GM18507 (cell line): Measurements from ENCODE around the gene CC2D2A.
"Not testable (repeated sequence)": the region's sequence is repeated elsewhere in the genome, so short reads cannot be mapped to it uniquely, and the experiment has no call there.

Experiments
- DNase-seq: peaks from one replicate; pipeline ENCODE4 v3.0.0; 2011; ENCODE audit warnings: low read depth; ENCODE audit not compliant: insufficient read length; ENCODE audit errors: extremely low spot score
- FAIRE-seq: peaks from 2 replicates; lab custom pipeline; 2011; peaks lifted over from hg19 to GRCh38; lab: Jason Lieb, UNC

CC2D2A gene

DNA sequence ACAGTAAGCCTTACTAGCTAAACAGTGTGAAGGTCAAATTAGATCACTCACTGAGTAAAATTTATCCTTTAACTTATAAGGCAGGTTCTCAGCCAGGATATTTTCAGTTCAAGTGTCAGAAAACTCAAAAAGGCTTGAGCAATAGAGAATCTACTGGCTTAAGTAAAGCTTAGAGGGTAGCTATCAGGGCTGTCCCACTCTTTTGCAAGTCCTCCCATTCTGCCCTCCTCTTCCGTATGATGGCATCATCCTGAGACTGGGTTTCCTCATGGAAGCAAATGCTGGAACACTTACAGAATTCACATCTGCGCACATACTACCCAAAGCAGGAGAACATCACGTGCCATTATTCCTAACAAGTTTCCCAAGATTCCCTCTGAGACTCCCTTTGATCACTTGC lies 130.5 kb downstream of the CC2D2A start:
- no peak for DNase-seq
- no peak for FAIRE-seq

DNA sequence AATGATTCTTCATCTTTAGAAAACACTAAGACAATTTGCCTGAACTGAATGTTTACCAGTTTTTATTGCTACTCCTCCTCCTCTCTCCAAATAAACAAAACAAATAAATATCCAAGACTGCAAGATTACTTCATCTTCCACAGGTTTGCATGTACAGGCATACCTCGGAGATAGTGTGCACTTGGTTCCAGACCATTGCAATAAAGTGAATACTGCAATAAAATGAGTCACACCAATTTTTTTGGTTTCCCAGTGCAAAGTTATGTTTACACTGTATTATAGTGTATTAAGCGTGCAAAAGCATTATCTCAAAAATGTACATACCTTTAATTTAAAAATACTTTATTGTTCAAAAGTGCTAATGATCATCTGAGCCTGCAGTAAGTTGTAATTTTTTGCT lies 132.2 kb downstream of the CC2D2A start:
- DNase-seq: no peak
- FAIRE-seq: no peak

DNA sequence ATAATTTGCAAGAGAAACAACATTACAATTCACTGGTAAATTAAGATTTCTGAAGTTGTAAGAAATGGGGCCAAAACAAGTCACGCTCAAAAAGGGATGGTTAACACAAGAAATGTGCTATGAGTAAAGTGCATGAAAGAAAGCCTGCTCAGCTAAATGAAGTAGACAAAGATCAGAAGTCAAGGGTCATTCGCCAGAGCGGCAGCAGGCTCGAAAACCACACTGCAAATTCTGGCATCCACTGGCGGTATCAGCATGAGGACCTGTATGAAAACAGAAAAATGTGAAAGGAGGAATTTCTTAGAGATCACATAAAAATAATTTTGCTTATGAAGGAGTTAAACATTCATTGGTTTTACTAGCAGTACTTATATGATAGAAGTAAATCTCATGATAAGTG lies 135.9 kb downstream of the CC2D2A start:
- DNase-seq: no peak
- no peak for FAIRE-seq

DNA sequence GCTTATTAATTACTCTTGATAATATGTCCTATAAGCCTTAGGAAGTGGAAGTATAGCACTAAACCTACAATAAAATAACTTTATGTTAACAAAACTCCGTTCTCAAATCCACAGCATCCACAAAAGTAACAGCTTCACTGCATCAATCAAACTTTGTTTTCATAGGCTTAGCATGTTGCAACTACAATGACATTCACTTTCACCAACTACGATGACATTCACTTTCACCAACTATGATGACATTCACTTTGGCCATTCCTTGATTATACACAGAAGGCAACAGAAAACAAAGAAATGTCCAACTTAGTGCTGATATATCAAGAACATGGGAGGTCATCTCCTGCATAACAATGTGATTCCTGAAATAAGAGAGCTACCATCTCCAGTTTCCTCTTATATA lies 141.2 kb downstream of the CC2D2A start:
- DNase-seq (no peak), FAIRE-seq (no peak)

DNA sequence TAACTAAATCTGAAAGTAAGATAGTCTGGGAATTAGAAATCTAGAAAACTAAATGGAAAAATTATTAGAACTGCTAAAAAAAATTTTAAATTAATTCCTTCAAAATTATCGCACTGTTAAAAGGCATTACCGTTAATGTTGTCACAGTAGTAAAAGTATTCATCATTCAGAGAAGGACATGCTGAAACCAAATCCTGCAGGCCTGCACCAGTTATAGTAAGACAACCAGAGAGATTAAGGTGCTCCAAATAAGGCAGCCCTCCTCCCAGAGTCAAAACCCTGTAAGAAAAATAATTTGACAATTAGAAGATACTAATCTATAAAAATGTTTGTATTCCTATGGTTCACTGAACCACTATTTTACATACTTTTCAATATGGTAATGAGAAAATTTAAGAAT lies 142.5 kb downstream of the CC2D2A start:
- DNase-seq: no peak
- no peak for FAIRE-seq

DNA sequence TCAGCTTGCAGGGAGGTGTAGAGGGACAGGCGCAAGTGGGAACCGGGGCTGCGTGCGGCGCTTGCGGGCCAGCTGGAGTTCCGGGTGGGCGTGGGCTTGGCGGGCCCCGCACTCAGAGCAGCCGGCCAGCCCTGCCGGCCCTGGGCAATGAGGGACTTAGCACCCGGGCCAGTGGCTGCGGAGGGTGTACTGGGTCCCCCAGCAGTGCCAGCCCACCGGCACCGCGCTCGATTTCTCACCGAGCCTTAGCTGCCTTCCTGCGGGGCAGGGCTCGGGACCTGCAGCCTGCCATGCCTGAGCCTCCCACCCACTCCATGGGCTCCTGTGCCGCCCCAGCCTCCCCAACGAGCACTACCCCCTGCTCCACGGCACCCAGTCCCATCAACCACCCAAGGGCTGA lies 145.2 kb downstream of the CC2D2A start:
- DNase-seq, FAIRE-seq: not testable (repeated sequence)

DNA sequence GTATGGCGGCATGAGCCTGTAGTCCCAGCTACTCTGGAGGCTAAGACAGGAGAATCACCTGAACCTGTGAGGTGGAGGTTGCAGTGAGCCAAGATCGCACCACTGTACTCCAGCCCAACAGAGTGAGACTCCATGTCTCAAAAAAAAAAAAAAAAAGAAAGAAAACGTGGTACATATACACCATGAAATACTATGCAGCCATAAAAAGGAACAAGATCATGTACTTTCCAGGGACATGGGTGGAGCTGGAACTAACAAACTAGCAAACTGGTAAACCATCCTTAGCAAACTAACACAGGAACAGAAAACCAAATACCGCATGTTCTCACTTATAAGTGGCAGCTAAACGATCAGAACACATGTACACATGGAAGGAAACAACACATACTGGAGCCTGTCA lies 147.7 kb downstream of the CC2D2A start:
- not testable (repeated sequence) for FAIRE-seq, DNase-seq

DNA sequence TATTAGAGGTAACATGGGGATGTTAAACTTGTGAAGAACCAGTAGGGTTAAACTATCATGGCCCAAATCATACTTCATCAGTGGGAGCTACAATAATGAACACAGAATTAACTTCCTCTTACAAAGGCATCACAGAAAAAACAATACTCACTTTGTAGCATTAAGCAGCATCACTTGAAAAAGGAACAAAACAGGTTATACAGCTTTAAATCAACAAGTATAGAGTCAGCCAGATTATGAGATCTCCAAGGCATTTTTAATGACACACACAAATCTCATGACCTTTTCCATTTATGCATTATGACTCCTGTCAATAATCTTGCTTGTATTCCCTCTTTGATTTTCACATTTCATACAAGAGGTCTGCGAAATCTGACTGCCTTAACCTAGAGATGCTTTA lies 167.1 kb downstream of the CC2D2A start:
- FAIRE-seq (no peak), DNase-seq (no peak)

DNA sequence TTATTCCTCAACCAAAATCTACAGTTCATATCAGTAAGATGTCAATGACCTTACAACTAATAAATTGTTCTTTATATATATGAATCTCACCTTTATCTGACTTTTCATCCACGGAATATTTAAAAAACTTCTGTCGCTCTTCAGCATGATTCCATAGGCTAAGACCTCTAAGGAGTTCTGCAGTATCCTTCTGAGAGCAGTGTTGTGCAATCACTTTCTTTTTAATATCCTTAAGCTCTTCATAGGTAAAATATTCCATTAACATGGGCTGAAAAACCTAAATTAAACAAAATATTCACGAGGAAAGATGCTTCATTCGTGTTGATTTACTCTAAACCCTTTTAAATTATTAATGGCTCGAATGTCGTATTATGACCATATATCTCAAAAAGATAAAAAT lies 168.7 kb downstream of the CC2D2A start:
- no peak for FAIRE-seq

DNA sequence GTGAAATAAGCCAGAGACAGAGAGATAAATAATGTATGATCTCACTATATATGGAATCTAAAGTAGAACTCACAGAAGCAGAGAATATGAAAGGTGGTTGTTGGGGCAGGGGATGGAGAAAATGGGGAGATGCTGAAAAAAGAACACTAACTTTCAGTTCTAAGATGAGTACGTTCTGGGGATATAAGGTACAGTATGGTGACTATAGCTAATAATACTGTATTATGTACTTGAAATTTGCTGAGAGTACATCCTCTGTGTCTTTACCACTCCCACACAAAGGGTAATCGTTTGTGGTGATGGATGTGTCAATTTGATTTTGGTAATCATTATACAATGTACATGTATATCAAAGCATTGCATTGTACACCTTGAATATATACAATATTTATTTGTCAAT lies 178.9 kb downstream of the CC2D2A start:
- FAIRE-seq: peak; percentile 57

More for the DNA sequence above, 168.7 kb downstream of the CC2D2A start:
- no peak for DNase-seq

DNA sequence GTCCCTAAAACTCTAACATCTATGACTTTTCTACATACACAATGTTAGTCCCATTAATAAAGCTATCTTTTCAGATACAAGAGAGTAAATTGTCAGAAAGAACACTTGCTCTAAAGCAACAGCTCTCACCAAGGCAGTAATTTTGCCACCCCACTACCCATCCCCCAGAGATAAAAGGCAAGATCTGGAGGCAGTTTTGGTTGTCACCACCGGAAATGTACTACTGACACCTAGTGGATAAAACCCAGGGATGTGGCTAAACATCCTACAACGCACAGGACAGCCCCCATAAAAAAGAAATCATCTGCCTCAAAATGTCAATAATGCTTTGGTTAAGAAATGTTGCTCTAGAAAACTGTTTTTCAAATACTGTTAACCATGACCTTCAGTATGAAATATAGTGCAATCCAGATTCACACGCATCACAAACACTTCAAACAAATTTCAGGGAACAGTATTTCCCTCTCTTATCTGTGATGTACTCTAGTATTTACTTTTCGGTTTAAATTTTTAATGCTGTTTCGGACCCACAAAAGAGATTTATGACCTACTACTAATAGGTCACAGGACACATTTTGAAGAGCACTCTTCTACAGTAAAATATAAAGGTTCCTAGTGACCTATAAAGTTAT lies 180.3 kb downstream of the CC2D2A start:
- DNase-seq: peak; percentile 11
- FAIRE-seq: peak; percentile 89

More for the DNA sequence above, 178.9 kb downstream of the CC2D2A start:
- no peak for DNase-seq
